ENCODE results near the gene PIEZO1.
A peak's percentile ranks its signal among the peaks of the same experiment; 100 is the strongest.
"Not testable (repeated sequence)": the region's sequence is repeated elsewhere in the genome, so short reads cannot be mapped to it uniquely, and the experiment has no call there.

PIEZO1 gene

GRCh38 chr16:88773812-88774291 is 11.2 kb downstream of the PIEZO1 start:
- DNase-seq (ENCODE audit: low read depth): no peak
- no peak for TF ChIP-seq CTCF (IDR thresholded peaks at IDR 0.05; ENCODE audit: insufficient read depth, low read depth, low read length, missing control alignments)
- no peak overlapping the region for H3K4me3 ChIP-seq (ENCODE audit: low read length)

- DNase-seq (ENCODE audit: low read depth): peak; percentile 60
- TF ChIP-seq CTCF (IDR thresholded peaks at IDR 0.05; ENCODE audit: insufficient read depth, low read depth, low read length, missing control alignments): no peak
- H3K4me3 ChIP-seq (ENCODE audit: low read length): no peak overlapping the region
Measured at GRCh38 chr16:88772871-88773811, 11.9 kb downstream of the PIEZO1 start.

- not testable (repeated sequence) for DNase-seq (ENCODE audit: low read depth); H3K4me3 ChIP-seq (ENCODE audit: low read length)
Measured at GRCh38 chr16:88771781-88772180, 13.2 kb downstream of the PIEZO1 start.

- no peak for TF ChIP-seq CTCF (IDR thresholded peaks at IDR 0.05; ENCODE audit: insufficient read depth, low read depth, low read length, missing control alignments)
- H3K4me3 ChIP-seq (ENCODE audit: low read length): no peak overlapping the region
- DNase-seq (ENCODE audit: low read depth): no peak
Measured at GRCh38 chr16:88771294-88771772, 13.7 kb downstream of the PIEZO1 start.

- DNase-seq (ENCODE audit: low read depth): peak; percentile 87
- peak overlapping the region; percentile 31 for H3K4me3 ChIP-seq (ENCODE audit: low read length)
Measured at GRCh38 chr16:88770461-88771293, 14.3 kb downstream of the PIEZO1 start.

GRCh38 chr16:88769617-88770460 is 15.2 kb downstream of the PIEZO1 start:
- TF ChIP-seq CTCF (IDR thresholded peaks at IDR 0.05; ENCODE audit: insufficient read depth, low read depth, low read length, missing control alignments): no peak
- peak overlapping the region; percentile 31 for H3K4me3 ChIP-seq (ENCODE audit: low read length)
- peak; percentile 72 for DNase-seq (ENCODE audit: low read depth)

More at GRCh38 chr16:88770461-88771293, 14.3 kb downstream of the PIEZO1 start:
- no peak for TF ChIP-seq CTCF (IDR thresholded peaks at IDR 0.05; ENCODE audit: insufficient read depth, low read depth, low read length, missing control alignments)
